HG03469 (cell line): ENCODE results near the gene SATB2.

ENCODE experiments used
- ATAC-seq: cut with Tn5 transposase; IDR thresholded peaks from one replicate; pipeline ENCODE4 v1.9.1; 2021; ENCODE audit warnings: mild to moderate bottlenecking, moderate library complexity, moderate number of reproducible peaks; ENCODE audit not compliant: unreplicated experiment

The SATB2 gene

DNA sequence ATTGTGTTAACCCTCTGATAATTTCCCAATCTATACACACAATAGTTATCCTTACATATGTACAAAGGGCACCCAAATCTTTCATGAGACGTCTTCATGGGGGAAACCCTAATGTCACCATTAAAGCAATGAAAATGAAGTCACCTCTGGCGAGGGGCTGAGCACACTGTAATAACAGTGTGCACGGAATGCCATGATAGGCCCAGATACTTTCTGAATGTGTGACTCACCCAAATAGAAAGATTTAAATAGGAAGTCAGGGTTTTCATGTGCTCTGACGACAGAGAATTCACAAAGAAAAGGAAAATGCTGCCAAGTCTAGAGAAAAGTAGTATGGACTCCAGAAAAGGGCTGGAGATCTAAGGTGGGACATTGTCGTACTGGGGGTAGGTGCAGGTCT lies 128.3 kb downstream of the SATB2 start:
- ATAC-seq, result no peak

DNA sequence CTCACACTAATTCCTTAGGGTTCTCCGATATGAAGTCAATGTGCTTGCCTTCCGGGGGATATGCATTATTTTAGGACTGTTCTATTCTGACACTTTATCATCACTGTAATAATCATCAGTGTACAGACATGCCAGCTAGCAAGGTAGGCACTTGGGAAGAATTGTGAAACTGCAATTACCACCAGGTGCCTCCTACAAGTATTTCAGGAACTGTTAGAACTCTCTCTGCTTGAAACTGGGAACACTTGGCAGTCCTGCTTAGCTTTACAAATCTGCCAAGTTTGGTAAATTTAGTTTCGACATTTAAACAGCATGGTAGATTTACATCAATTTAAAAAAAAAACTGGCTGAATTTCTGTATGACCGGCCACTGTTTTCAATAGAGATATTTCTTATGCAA lies 128.7 kb downstream of the SATB2 start:
- no peak for ATAC-seq

DNA sequence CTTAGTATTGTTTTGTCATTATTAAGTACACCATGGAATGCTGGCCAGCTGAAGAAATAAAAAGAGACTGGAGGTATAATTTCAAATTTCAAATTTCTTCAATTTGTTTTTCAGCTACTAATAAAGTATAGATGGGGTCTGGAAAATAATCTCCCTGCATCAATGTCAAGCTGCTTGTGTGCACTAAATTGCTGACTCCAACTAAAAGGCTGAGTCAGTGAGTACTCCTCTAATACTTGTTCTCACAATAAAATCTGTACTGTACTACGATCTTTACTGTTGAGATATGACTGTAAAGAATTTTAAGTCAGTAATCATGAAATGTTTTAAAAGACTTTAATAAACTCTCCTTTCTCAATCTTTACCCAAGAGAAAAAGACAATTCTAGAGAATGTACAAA lies 131.9 kb downstream of the SATB2 start:
- no peak for ATAC-seq

DNA sequence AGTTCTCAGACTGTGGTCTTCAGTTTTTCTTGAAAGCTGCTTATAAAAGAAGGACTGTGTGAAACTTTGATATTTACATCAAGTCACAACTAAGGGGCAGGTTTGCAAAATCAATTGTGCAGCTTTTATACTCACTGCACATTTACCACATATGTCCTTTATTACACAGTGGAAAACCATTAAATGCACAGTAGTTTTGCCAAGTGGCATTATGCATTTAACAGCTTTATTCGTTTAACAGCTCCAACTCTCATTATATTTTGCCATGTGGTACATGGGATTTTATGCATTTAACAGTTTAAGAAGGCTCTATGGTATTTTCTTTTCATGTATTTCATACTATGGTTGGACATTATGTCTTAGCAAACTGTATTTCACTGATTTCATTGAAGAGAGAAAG lies 135.6 kb downstream of the SATB2 start:
- no peak for ATAC-seq

DNA sequence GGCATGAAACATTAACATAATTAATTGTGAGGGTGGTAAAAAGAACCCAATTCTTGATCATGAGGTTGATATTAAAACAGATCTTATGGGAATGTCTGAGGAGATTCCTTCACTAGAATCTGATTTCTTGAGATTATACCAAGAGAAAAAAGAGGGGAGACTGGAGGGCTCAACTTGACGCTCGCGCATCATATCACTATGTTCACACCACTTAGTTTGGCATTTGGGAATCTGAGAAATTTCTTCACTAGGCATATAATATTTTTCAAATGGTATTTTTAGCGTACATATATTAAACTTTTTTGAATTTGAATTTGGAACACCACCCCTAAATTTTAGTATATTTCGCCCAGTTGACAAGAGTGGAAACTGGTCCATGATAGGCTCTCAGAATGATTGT lies 140.1 kb downstream of the SATB2 start:
- ATAC-seq, result no peak

DNA sequence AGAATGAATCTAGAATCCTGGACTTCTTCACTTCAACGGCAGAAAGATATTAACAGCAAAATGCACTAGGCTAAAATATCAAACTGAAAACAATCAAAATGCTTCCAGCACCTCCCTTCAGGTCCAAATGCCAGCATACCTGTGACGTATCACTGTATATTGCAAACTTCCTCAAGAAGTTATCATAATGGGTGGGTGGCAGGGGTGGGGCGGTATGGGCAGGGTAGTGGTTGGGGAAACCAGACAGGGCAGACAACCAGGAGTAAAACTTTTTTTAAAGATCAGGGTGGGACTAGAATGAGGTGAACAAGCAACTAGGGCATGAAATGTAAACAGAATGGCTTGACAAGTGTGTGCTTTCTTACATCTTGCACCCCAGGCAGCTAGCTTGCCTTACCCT lies 140.9 kb downstream of the SATB2 start:
- ATAC-seq, result no peak

DNA sequence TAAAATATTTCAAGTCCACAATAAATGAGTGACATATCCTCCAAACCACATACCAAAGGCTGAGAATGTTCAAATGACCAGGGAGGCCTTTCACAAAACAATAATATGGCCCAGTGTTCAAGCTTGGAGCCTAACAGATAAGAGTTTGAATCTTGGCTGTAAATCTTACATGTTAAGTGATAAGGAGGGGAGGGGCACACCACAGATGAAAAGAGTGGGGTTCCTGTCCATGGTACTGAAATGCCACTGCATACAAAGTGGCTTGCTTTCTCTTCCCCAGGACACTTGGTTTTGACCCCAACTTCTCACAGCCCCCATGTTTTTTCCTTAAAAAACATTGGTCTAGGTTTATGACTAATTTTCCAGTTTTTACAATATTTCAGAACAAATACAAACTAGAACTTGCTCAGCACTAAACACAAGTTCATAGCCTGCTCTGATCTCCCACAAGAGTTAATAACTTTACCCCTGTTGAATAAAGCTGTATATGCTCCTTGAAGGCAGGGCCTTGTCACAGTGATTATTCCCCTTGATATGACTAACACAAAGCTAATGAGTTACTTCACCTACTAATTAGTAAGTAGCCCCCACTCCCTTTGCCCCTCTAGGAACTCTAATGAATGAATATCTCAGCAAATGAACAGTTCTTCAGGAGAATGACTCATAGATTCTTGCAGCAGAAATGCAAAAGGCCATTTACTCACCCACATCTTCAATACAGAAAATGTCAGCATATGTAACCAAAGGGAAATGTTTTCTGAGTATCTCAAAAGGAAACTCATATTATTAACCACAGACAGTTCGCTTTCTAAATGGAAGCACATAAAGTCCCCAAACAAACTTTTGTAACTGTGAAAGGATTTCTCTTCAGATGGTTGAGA lies 142.2 kb downstream of the SATB2 start:
- ATAC-seq, result no peak

DNA sequence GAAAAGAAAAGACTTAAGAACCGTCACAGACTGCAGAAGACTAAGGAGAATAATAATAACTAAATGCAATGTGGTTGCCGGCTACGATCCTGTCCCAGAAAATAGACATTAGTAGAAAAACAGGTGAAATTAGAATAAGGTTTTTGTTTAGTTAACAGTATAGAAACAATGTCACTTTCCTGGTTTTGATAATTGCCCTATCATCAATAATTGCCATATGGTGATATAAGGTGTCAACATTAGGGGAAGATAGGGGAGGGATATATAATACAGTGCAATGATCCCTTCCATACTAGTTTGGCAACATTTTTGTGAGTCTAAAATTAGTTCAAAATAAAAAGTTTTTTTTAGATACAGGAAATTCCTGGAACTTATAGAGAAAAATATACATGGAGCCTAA lies 144.8 kb downstream of the SATB2 start:
- no peak for ATAC-seq

DNA sequence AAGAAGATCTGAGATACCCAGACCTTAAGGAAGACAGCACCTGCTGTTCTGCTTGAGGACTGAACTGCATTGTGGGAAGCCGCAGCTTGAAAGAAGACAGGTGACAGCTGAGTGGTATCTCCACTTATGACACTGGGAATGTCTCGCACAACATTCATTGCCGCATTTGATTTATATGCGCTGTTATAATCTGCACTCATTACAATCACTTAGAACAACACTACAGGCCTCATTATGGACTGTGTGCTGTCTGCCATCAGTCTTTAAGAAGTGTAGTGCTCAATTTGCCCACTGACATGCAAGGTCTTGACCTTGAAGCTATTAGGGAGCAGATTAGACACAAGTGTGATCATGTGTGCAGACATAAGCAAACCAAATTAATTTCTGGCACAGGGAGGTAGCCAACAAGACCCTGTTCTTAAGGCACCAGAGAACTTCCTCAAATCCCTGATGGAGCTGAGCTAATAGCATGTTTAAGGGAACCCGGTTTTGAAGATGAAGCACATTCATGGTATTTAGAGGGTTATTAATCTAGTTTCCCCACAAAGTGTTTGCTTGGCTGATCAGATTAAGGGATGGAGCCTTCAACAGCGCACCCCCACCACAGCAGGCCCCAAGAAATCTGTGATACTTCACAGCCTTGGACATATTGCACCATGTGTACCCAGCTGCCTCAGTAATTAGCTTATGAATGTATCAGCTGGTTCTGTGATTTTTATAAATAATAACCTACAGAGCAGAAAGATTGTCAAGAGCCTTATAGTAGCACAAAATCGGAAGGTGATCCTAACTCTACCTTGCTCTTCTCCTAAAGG lies 146.8 kb downstream of the SATB2 start:
- ATAC-seq, result no peak

DNA sequence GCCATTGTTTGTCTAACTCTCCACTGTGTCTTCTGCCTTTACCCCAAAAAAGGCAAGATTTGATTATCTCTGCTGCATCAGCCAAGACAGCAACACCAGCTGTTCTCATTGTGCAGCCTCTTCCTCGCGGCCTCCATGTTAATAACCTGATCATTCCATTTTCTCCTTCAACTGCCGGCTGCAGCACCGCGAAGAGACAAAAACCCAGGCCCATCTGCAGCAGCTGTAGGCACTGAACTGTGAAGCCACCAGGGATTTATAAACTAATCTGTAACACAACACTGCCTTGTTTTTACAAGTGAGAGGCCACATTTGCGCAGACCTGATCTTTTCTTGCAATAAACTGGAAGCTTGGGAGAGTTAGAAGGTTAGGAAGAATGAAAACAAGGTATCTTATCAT lies 147.8 kb downstream of the SATB2 start:
- no peak for ATAC-seq

DNA sequence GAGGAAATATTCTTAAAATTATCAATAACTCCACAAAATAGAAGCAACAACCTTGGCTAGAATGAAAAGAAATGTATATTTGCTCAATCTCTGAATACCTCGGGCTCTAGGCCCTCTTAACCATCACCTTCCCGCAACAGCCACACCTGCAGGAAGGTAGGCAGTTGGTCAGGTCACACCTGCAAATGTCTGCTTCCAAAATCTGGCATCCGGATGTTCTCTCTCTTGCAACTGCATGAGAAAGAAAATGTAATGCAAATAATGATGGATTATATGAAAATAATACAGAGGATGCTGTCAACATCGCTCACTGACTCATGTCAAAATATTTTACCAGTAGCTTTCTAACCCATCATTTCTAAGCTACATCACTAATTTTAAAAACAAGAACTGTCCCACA lies 148.3 kb downstream of the SATB2 start:
- no peak for ATAC-seq

DNA sequence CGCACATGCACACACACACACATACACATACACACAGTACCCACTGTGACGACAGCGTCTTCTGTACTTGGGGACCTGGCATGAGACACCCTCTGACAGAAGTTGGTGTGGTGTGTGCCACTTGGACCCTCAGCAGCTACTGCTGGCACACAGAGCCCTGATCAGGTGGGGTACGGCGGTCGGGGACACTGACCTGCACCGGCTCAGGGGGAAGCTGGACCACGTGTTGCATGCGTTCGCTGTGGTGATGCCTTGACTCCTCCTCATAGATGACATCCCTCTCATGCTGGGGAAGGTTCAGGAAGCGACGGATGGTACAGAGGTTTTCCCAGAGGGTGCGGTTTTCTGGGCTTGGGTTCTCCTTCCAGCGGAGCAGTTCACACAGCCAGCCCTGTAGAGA lies 149.2 kb downstream of the SATB2 start:
- ATAC-seq, result no peak

DNA sequence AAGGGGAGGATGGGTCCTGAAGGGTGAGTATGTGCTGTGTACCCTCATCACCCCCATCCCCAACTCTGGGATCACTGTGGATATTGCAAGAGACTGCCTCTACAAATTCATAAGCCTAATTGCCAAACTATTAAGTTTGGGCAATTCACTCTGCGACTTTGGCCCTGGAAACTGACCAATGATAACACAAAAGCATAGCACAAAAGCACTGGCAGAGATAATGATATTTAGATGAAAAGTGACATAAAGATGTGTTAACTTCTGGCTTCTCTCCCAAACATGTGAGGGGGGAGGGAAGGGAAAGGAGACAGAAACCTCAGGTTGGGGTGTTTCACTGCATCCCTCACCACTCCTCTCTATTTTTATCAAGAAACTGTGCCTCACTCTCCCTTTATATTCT lies 150.3 kb downstream of the SATB2 start:
- ATAC-seq, result no peak

DNA sequence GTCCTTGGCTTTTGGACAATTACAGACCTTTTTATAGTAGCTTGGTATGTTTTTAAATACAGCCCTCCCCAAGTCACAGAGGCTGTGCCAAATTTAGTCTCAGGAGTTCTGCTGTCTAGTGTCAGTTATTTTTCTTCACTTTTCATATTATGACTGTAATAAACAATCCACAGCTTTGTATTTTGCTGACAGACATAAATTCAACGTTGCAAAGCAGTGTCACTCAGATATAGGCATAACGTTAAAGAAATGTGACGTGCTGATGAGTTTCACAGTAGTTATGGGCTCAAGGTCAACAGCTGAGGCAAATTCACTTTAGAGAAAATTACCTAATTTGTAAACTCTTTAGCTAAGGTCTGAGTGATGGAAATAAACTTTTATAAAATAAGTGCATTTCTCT lies 151.6 kb downstream of the SATB2 start:
- no peak for ATAC-seq

DNA sequence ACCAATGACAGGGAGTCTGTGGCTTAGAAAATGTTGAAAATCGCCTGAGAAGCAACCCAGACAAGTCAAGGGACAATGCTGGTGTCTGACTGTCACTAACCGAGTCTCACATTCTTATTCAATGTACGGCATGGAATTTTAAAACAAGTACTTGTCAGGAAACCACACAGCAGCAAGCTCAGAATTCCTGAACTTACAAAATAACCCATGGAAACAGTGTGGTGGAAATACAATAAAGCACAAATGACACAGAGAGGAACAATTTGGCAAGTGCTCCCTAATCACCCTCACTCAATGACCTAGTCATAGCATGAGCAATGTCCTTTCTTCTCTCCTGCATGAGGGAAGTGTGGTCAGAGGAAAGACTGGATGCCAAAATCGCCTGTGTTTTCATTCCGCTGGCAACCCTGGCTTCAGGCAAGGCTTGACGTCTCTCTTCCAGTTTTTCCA lies 154.0 kb downstream of the SATB2 start:
- no peak for ATAC-seq

DNA sequence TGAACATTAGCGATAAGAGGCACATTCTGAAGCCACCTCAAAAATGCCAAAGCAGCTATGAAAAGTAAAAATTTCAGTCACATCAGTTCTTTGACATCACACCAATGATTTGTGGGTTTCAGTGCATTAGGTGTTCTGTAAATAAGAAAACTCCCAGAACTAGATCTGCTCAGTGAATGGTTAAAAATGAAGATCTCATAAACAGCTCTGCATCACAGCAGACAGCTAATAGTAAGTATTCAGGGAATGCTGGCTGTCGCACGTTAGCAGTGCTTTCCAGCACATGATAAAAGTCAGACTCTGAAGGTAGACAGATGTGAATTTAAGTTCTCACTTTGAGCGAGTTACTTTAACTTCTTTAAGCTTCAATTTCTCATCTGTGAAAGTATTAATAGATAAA lies 154.9 kb downstream of the SATB2 start:
- ATAC-seq, result no peak

DNA sequence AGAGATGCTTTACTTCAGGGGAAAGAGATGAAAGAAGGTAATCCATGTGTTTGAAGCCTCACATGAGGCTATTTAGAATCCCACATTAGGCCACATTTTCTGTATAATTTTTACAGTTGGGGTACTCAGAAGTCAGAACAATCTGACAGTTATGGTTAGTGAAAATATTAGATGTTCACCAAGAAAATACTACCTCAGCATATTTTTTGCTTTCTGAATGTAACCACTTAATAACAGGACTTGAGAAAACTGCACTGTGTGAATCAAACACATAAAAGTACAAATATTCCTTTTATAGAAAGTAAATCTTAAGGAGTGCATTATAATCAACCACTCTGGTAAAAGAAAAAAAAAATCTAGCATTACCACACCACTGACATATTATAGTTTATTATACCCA lies 169.3 kb downstream of the SATB2 start:
- ATAC-seq, result no peak

DNA sequence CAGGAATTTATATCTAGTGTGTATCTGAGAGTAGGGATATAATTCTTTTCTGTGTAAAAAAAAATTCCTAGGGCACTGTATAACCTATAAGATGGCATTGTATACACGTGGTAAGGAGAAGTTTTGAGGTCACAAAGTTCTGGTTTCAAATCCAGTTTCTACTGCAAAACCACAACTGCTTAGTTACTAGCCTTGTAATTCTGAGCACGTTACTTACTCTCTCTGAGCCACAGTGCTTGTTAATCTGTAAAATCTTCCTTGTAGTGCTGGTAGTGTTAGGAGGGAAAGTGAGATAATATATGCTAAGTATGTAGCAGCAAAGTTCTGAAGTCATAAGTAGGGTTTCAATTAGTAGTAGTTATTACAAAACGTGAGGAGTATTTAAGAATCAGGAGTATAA lies 175.4 kb downstream of the SATB2 start:
- ATAC-seq, result no peak

DNA sequence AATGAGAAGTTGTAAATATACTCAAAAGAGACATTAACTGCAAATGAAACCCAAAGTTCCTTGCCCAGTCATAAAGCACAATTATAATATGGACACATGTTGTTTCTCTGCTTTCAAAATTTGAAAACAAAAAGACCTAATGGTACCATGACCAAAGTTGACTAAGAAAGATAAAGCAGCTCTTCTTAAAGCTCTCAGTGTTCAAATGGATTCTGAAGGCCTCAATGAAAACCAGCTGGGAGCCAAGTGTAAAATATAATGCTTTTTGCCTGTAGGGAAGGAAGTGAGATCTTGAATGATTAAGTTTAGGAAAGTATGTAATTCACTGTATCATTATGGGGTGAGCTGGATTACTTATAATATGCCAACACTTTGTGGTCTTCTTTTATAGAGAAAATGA lies 178.6 kb downstream of the SATB2 start:
- no peak for ATAC-seq

DNA sequence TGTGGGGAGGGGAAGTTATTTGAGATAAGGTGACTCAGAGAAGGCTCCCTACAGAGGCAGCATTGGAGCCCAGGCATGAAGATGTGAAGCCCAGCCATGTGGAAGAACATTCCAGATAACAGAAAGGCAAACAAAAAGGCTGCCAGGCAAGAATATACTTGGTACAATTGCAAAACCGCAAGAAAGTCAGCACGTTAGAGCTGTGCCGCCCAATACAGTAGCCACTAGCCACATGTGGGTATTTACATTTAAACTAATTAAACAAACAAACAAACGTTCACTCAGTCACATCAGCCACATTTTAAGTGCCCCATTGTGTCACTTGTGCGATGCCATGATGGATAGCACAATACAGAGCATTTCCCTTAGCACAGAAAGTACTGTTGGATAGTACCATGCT lies 179.6 kb downstream of the SATB2 start:
- ATAC-seq, result no peak

DNA sequence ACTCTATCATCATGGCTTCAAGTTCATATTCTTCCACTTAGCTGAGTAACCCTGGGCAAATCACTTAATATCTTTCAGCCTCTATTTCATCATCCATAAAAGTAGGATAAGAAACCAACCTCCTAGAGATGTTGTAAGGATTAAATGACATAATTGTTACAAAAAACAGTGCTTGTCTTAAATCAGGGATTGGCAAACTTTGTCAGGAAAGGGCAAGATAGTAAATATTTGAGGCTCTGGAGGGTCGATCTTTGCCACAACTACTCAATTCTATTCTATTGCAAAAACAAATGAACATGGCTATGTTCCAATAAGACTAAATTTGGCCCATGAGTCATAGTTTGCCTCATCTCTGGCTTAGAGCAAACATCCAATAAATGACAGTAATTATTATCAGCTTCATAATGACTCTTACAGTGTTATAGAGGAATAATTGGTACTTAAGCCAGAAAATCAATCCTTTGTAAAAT lies 184.7 kb downstream of the SATB2 start:
- no peak for ATAC-seq

DNA sequence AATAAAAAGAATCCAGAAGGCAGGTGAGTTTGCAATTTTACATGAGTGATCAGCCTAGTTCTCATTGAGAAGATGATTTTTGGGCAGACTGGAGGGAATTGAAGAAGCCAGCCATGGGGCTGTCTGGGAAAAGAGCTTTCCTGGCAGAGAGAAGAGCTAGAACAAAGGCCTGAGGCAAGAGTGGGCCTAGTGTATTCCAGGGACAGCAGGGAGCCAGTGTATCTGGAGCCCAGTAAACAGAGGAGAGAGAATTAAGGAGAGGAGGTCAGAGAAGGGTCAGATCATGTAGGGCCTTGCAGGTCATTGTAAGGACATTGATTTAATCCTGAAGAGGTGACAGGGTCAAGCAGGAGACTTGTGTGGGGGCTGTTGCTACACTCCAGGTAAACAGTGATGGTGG lies 195.8 kb downstream of the SATB2 start:
- ATAC-seq, result no peak
